Heart left ventricle (tissue), 16 donors: ENCODE results near the gene PDGFC. TPM values are rescaled to one million over a fixed set of nuclear protein-coding genes. Genes with fewer than 3 reads are reported as not detected.
A peak's percentile ranks its signal among the peaks of the same experiment; 100 is the strongest.

Source experiments
- ATAC-seq, 4 donors: fragments of 200-7000 bp; cut with Tn5 transposase; one replicate each; pipeline ENCODE4 v1.9.1; 2020 to 2022; ENCODE audit warnings: moderate library complexity in 4 of 4, mild to moderate bottlenecking in 3 of 4, moderate number of reproducible peaks in 1 of 4
- DNase-seq, 5 donors: peaks; one replicate each; pipeline ENCODE4 v3.0.0-alpha.2; 2020
- H3K27ac ChIP-seq, 12 donors: fragments of 200-600 bp; sonication (generic) in 4 of 12; one replicate each; pipeline versions ENCODE4 v1.5.0 to v1.8.0; 2016 to 2022; ENCODE audit warnings: mild to moderate bottlenecking in 2 of 12
- H3K27me3 ChIP-seq, 9 donors: fragments of 200-600 bp; sonication (generic) in 2 of 9; one replicate each; pipeline versions ENCODE4 v1.5.1 to v1.8.0; 2016 to 2022; ENCODE audit warnings: mild to moderate bottlenecking in 3 of 9
- H3K36me3 ChIP-seq, 9 donors: fragments of 200-600 bp; sonication (generic) in 2 of 9; one replicate each; pipeline versions ENCODE4 v1.5.0 to v1.8.0; 2018 to 2022; ENCODE audit warnings: mild to moderate bottlenecking in 2 of 9
- H3K4me1 ChIP-seq, 12 donors: fragments of 200-600 bp; sonication (generic) in 4 of 12; one replicate each; pipeline versions ENCODE4 v1.5.0 to v1.8.0; 2016 to 2022; ENCODE audit warnings: mild to moderate bottlenecking in 3 of 12
- H3K4me3 ChIP-seq, 12 donors: fragments of 200-600 bp; sonication (generic) in 4 of 12; one replicate each; pipeline versions ENCODE4 v1.5.0 to v1.8.0; 2017 to 2022; ENCODE audit warnings: mild to moderate bottlenecking in 9 of 12, moderate library complexity in 4 of 12
- H3K9me3 ChIP-seq, 12 donors: fragments of 200-600 bp; sonication (generic) in 4 of 12; one replicate each; pipeline versions ENCODE4 v1.5.0 to v1.8.0; 2016 to 2022; ENCODE audit warnings: mild to moderate bottlenecking in 1 of 12
- CTCF ChIP-seq, 12 donors: fragments of 200-600 bp; sonication (generic) in 4 of 12; IDR thresholded peaks; one replicate each; pipeline versions ENCODE4 v1.5.0 to v1.8.0; 2018 to 2022; ENCODE audit warnings: antibody characterized with exemption in 12 of 12, mild to moderate bottlenecking in 5 of 12
- POLR2A ChIP-seq, 2 donors: fragments of 450-650 bp; IDR thresholded peaks; one replicate each; pipeline ENCODE4 v1.6.1; 2017; ENCODE audit warnings: antibody characterized with exemption in 2 of 2, mild to moderate bottlenecking in 2 of 2, moderate library complexity in 2 of 2
- WGBS, 4 donors: extraction: QIAGEN DNeasy Blood & Tissue Kit in 2 of 4; methylation state at CpG; one replicate each; pipeline versions ENCODE4 v1.1.5 to v1.1.7; 2013 to 2018; 5-methylcytosine and 5-hydroxymethylcytosine counted together
- intact Hi-C, 10 donors: fragments of 100-400 bp; cut with DNase I; formaldehyde crosslinking; loops; one replicate each; pipeline versions ENCODE4 v1.11.1 to v1.14.2; 2022
- polyA plus RNA-seq, 2 donors: library from polyadenylated mRNA; stranded (reverse); fragments of 200-250 nt; gene quantifications; one replicate each; pipeline ENCODE4 v1.2.3, GENCODE V29; 2013
- total RNA-seq, 9 donors: library from RNA; depleted of rRNA in 2 of 9; stranded (reverse); fragments of >200 nt in 2 of 9; fragmentation: NEBNext Ultra II Directional in 3 of 9; extraction: Animal tissue kit (Norgen Biotek cat#: 25700) in 3 of 9; gene quantifications; one replicate each; pipeline versions ENCODE4 v1.1.0 to v1.2.4, GENCODE V29; 2016 to 2023
- donor health status: ischemic (EF 13 %, LVEDD 7.1; RV severe dilation, severe dysfunction).
- donor health status: healthy with polysubstance abuse.
- donor health status: DM: no; HTN: yes; CAD: no.
- donor health status: DM: no; HTN: no; CAD: no.
- donor health status: ischemic (EF 25% LVEDD 6.9; RV normal size, moderate dysfunction).
- donor health status: ischemic (EF 25% LVEDD 5.7; RV mildly dilated, moderate dysfunction).
- donor health status: healthy.
- donor health status: DM: yes; HTN: yes; CAD: no.
- donor health status: ischemic (EF 35%, LVEDD 5.7; RV mildly dilated, moderate dysfunction).
- donor health status: nonischemic (EF 11% LVEDD 7.7; RV severe dilation, severe dysfunction).
- donor health status: DM: yes; HTN: yes; CAD: no.
- donor health status: PGD.
- donor health status: ischemic (EF 29% LVEDD 5.4; RV normal size, mild dysfunction).
- donor health status: nonischemic (EF 23%, LVEDD 6.1; RV moderate dilation, normal function).

Gene PDGFC
- total and polyA plus RNA-seq, 11 donors = 2.5 to 29.6 (median 12.2) TPM

- Histone ChIP-seq H3K4me3 (no peak overlapping the region), H3K36me3 (no peaks in the 10 kb centered on the region), H3K4me1 (peaks cover 0 to 6% (median 0%) of the 10 kb centered on the region in 12 donors), H3K27ac (no peak overlapping the region), H3K27me3 (no peaks in the 10 kb centered on the region), H3K9me3 (peaks cover 0 to 16% (median 0%) of the 10 kb centered on the region in 12 donors)
- TF ChIP-seq POLR2A (IDR thresholded peaks at IDR 0.05) (no peak), CTCF (IDR thresholded peaks at IDR 0.05) (no peak)
- ATAC-seq = no peak
- no peak for DNase-seq
- 67 to 89% (median 80%) methylated on average over 3 of the region's 3 CpGs for WGBS, 4 donors
- intact Hi-C loops = no loop called here
Measured at GRCh38 chr4:156929386-156930105, 42.1 kb downstream of the PDGFC start.

GRCh38 chr4:156924774-156925315 is 46.8 kb downstream of the PDGFC start:
- H3K4me1 ChIP-seq = peaks cover 0 to 7% (median 0%) of the 10 kb centered on the region in 12 donors
- peaks cover 0 to 16% (median 0%) of the 10 kb centered on the region in 12 donors for H3K9me3 ChIP-seq
- H3K36me3 ChIP-seq = no peaks in the 10 kb centered on the region
- no peak for ATAC-seq
- no peak overlapping the region for H3K4me3 ChIP-seq
- no peaks in the 10 kb centered on the region for H3K27me3 ChIP-seq
- no peak overlapping the region for H3K27ac ChIP-seq
- intact Hi-C loops = no loop called here
- TF ChIP-seq CTCF (IDR thresholded peaks at IDR 0.05) (no peak), POLR2A (IDR thresholded peaks at IDR 0.05) (no peak)
- no peak for DNase-seq

GRCh38 chr4:156923525-156923924 is 48.1 kb downstream of the PDGFC start:
- Histone ChIP-seq H3K36me3 (no peaks in the 10 kb centered on the region), H3K27me3 (no peaks in the 10 kb centered on the region), H3K4me1 (peaks cover 0 to 7% (median 0%) of the 10 kb centered on the region in 12 donors), H3K4me3 (no peak overlapping the region), H3K27ac (no peak overlapping the region), H3K9me3 (peaks cover 0 to 16% (median 0%) of the 10 kb centered on the region in 12 donors)
- TF ChIP-seq POLR2A (IDR thresholded peaks at IDR 0.05) (no peak), CTCF (IDR thresholded peaks at IDR 0.05) (no peak)
- ATAC-seq = no peak
- no peak for DNase-seq
- 68 to 74% (median 71%) methylated on average over 1 of the region's 1 CpG for WGBS, 4 donors
- intact Hi-C loops = no loop called here

DNA sequence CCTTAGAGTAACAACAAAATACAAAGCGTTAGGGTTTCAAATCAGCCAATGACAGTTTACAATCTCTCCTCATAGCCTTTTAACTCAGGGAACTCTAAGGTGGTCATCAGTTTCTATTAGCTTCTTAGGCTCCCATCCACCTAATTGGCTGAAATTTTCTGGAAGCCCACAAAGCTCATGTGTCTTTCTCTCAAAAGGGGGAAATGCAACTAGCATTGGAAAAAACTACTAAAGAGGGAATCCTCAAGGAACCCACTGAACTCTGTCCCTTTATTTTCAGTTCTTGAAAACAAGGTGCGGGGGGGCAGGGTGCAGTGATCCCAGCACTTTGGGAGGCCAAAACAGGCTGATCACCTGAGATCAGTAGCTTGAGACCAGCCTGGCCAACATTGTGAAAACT is 56.4 kb downstream of the PDGFC start:
- DNase-seq = no peak
- Histone ChIP-seq H3K4me3 (no peak overlapping the region), H3K9me3 (peaks cover 0 to 13% (median 0%) of the 10 kb centered on the region in 12 donors), H3K27ac (no peak overlapping the region), H3K4me1 (peaks cover 0 to 8% (median 0%) of the 10 kb centered on the region in 12 donors), H3K27me3 (no peaks in the 10 kb centered on the region), H3K36me3 (no peaks in the 10 kb centered on the region)
- no peak for TF ChIP-seq POLR2A (IDR thresholded peaks at IDR 0.05)
- no peak for TF ChIP-seq CTCF (IDR thresholded peaks at IDR 0.05)
- 82 to 93% (median 88%) methylated on average over 2 of the region's 2 CpGs for WGBS, 4 donors
- intact Hi-C loops = no loop called here
- ATAC-seq = peak in 1 of 4 donors; percentile 22
